Prostate gland (tissue), 2 donors: ENCODE results near the gene SCAMP4. TPM values are rescaled to one million over a fixed set of nuclear protein-coding genes. Genes with fewer than 3 reads are reported as not detected.

Experiments
- DNase-seq: peaks from one replicate; pipeline ENCODE4 v3.0.0-alpha.2; 2019; ENCODE audit warnings: low spot score
- H3K27ac ChIP-seq, 2 donors: fragments of 200-600 bp; sonication (generic); 2 replicates each; pipeline ENCODE4 v1.5.1; 2017 to 2019
- H3K27me3 ChIP-seq: fragments of 200-600 bp; sonication (generic); replicated peaks from 2 replicates; pipeline ENCODE4 v1.5.1; 2019; ENCODE audit not compliant: insufficient read depth
- H3K36me3 ChIP-seq, 2 donors: fragments of 200-600 bp; sonication (generic); 1 replicate in 1 of 2; 2 replicates in 1 of 2; pipeline versions ENCODE4 v1.5.1 to v1.8.1; 2017 to 2019
- H3K4me1 ChIP-seq: fragments of 200-600 bp; sonication (generic); replicated peaks from 2 replicates; pipeline ENCODE4 v1.5.1; 2019
- H3K4me3 ChIP-seq, 2 donors: fragments of 200-600 bp; sonication (generic); 2 replicates each; pipeline ENCODE4 v1.5.1; 2017 to 2019
- H3K9me3 ChIP-seq: fragments of 200-600 bp; sonication (generic); 2 replicates; pipeline ENCODE4 v1.5.1; 2017
- CTCF ChIP-seq, 4 experiments: fragments of 200-600 bp in 2 of 4; fragments of 450-650 bp in 2 of 4; sonication (generic) in 2 of 4; IDR thresholded peaks; 1 replicate in 3 of 4; 2 replicates in 1 of 4; pipeline ENCODE4 v1.5.1; 2016 to 2019; ENCODE audit warnings: antibody characterized with exemption in 4 of 4, mild to moderate bottlenecking in 2 of 4, moderate library complexity in 2 of 4
- POLR2A ChIP-seq: fragments of 450-650 bp; IDR thresholded peaks from one replicate; pipeline ENCODE4 v1.6.1; 2016; ENCODE audit warnings: antibody characterized with exemption, mild to moderate bottlenecking
- POLR2AphosphoS5 ChIP-seq: sonication (generic); formaldehyde crosslinking; IDR thresholded peaks from one replicate; pipeline ENCODE4 v1.6.1; 2017; ENCODE audit warnings: antibody characterized with exemption
- WGBS: methylation state at CpG from one replicate; pipeline ENCODE4 v1.1.5; 2018; 5-methylcytosine and 5-hydroxymethylcytosine counted together
- intact Hi-C: fragments of 100-400 bp; cut with DNase I; formaldehyde crosslinking; loops from one replicate; pipeline ENCODE4 v1.14.2; 2022
- total RNA-seq, 2 donors: library from RNA; depleted of rRNA; stranded (reverse); fragments of >200 nt; gene quantifications; one replicate each; pipeline ENCODE4 v1.1.0, GENCODE V29; 2016

The SCAMP4 gene
- total RNA-seq, result 100 to 1,000 TPM; 161 to 248 TPM

GRCh38 chr19:1905110-1905862 lies at the start of gene SCAMP4, which contains the start of gene ADAT3:
Gene SCAMP4, plus strand, starts transcription at chr19:1905399. Its CDS starts 9,621 bp downstream, at chr19:1915020.
Gene ADAT3, plus strand, starts transcription at chr19:1905399. Its CDS starts 6,649 bp downstream, at chr19:1912048.
- TF ChIP-seq CTCF (IDR thresholded peaks at IDR 0.05) (peak in 1 of 4 experiments; percentile 37), POLR2AphosphoS5 (peak; percentile 96), POLR2A (peak; percentile 95)
- no peaks in the 10 kb centered on the region for H3K36me3 ChIP-seq
- no peaks in the 10 kb centered on the region for H3K9me3 ChIP-seq
- intact Hi-C loops, result no loop called here
- WGBS, result under 1% methylated on average over 29 of the region's 92 CpGs
- peak within 1 kb of the TSS; percentile 92 for H3K27ac ChIP-seq
- peak; percentile 99 for DNase-seq
- peak within 1 kb of the TSS; percentile 59 to 83 for H3K4me3 ChIP-seq
- no peaks in the 10 kb centered on the region for H3K27me3 ChIP-seq
- peaks cover 15% of the 10 kb centered on the region for H3K4me1 ChIP-seq

GRCh38 chr19:1855828-1856255 lies 49.4 kb upstream of the SCAMP4 start:
- TF ChIP-seq CTCF (IDR thresholded peaks at IDR 0.05), result no peak
- TF ChIP-seq POLR2A, result no peak
- TF ChIP-seq POLR2AphosphoS5, result no peak
- Histone ChIP-seq H3K27me3 (no peaks in the 10 kb centered on the region), H3K9me3 (no peaks in the 10 kb centered on the region), H3K4me3 (no peak overlapping the region), H3K27ac (peak overlapping the region; percentile 52 to 77), H3K4me1 (peaks cover 10% of the 10 kb centered on the region), H3K36me3 (no peaks in the 10 kb centered on the region)
- intact Hi-C loops, result no loop called here
- WGBS, result 53% methylated on average over 13 of the region's 13 CpGs
- no peak for DNase-seq

GRCh38 chr19:1856345-1856697 lies 48.9 kb upstream of the SCAMP4 start:
- Histone ChIP-seq H3K36me3 (no peaks in the 10 kb centered on the region), H3K9me3 (no peaks in the 10 kb centered on the region), H3K27ac (peak overlapping the region; percentile 52 to 77), H3K27me3 (no peaks in the 10 kb centered on the region), H3K4me3 (peak overlapping the region; percentile 11 to 26), H3K4me1 (peaks cover 10% of the 10 kb centered on the region)
- DNase-seq, result no peak
- TF ChIP-seq POLR2A (no peak), CTCF (IDR thresholded peaks at IDR 0.05) (no peak)
- 88% methylated on average over 1 of the region's 6 CpGs for WGBS
- intact Hi-C loops, result no loop called here

GRCh38 chr19:1856698-1857603 lies 48.2 kb upstream of the SCAMP4 start:
- no peaks in the 10 kb centered on the region for H3K27me3 ChIP-seq
- WGBS, result 13% methylated on average over 51 of the region's 73 CpGs
- peak overlapping the region; percentile 52 to 77 for H3K27ac ChIP-seq
- intact Hi-C loops, result no loop called here
- peaks cover 16% of the 10 kb centered on the region for H3K4me1 ChIP-seq
- peak; percentile 50 for DNase-seq
- no peak for TF ChIP-seq CTCF (IDR thresholded peaks at IDR 0.05)
- TF ChIP-seq POLR2A, result peak; percentile 61
- no peaks in the 10 kb centered on the region for H3K36me3 ChIP-seq
- H3K9me3 ChIP-seq, result no peaks in the 10 kb centered on the region
- peak overlapping the region; percentile 11 to 26 for H3K4me3 ChIP-seq
